ES-I3 (cell line): ENCODE results near the gene HNRNPA2B1.

Experiments used
- H3K36me3 ChIP-seq: 2 replicates; pipeline ENCODE4 v1.6.1; 2013; ENCODE audit warnings: mild to moderate bottlenecking, low read length, control low read depth, moderate library complexity; ENCODE audit not compliant: insufficient read depth
- H3K4me1 ChIP-seq: 2 replicates; pipeline ENCODE4 v1.6.1; 2013; ENCODE audit warnings: mild to moderate bottlenecking, control low read depth, low read length; ENCODE audit not compliant: insufficient read depth
- H3K9ac ChIP-seq: 2 replicates; pipeline ENCODE4 v1.6.1; 2013; ENCODE audit warnings: low read depth, mild to moderate bottlenecking, low read length, moderate library complexity
- H3K9me3 ChIP-seq: 2 replicates; pipeline ENCODE4 v1.6.1; 2013; ENCODE audit warnings: mild to moderate bottlenecking, low read length, moderate library complexity; ENCODE audit not compliant: control insufficient read depth, insufficient read depth

HNRNPA2B1 gene

DNA sequence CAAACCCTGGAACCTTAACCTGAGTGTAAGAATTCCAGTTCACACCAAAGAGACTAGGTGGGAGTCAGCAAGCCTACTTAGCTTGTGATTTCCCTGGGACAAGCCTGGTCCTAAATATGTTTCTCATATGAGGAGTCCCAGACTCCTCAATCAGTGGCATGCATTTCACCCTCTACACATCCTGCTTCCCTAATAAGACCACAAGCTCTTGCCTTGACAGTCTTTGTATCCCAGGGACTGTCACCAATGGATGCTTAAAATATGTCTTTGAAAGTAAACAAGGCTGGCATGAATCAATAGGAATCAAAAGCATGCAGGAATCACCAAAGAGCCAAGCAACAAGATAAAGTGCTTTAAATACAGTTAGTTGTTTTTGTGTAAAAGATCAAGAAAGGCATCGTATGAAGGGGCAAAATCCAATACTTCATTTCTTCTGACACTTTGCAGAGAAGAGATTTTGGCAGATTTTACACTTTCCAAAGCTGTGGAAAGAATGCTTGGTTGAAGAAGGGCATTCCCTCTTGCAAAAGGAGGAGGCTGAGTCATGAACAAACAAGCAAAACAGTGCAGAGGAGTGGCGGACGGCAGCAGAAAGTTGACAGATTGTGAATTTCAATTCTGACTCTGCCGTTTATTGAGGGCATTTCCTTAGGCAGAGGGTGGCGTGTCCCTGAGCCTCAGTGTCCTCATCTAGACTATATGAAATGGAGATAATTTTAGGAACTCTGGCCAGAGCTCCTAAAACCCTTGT, 57.1 kb downstream of the HNRNPA2B1 start:
- Histone ChIP-seq H3K9ac (no peak overlapping the region), H3K4me1 (peaks cover 5% of the 10 kb centered on the region; the same call in 1 of the 2 replicates), H3K9me3 (0 out of 2 replicates have a peak, but pooled peaks cover 4% of the 10 kb centered on the region), H3K36me3 (no peaks in the 10 kb centered on the region)

GRCh38 chr7:26141077-26141476, 59.5 kb downstream of the HNRNPA2B1 start:
- Histone ChIP-seq H3K36me3 (no peaks in the 10 kb centered on the region), H3K9me3 (no peaks in the 10 kb centered on the region), H3K4me1 (peaks cover 5% of the 10 kb centered on the region; the same call in 1 of the 2 replicates), H3K9ac (no peak overlapping the region)

DNA sequence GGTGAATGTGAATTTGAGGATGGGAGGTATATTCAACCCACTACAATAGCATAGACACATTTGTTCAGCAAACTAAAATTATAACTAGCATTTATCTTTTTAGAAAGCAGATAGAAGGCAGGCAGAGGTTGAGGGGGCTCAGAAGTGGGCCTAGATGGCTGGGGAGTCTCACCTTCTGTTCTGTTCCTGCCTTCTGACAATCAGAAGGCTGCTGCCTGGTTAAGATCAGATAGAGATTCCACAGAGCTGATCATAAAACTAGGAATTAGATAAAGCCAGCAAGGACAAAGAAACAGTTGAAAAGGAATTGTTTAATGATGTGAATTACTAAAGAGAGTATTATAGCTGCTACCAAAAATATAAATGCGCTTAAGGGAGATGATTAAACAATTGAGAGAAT, 60.2 kb downstream of the HNRNPA2B1 start:
- H3K36me3 ChIP-seq = no peaks in the 10 kb centered on the region
- H3K9ac ChIP-seq = no peak overlapping the region
- peaks cover 5% of the 10 kb centered on the region; the same call in 1 of the 2 replicates for H3K4me1 ChIP-seq
- no peaks in the 10 kb centered on the region for H3K9me3 ChIP-seq
